Right atrium auricular region (tissue), 2 donors: ENCODE measurements around the gene TRMT1L. TPM values are rescaled to one million over a fixed set of nuclear protein-coding genes. Genes with fewer than 3 reads are reported as not detected.

Source experiments
- DNase-seq: peaks from one replicate; pipeline ENCODE4 v3.0.0-alpha.2; 2019; ENCODE audit warnings: low spot score
- H3K27ac ChIP-seq, 2 donors: fragments of 200-600 bp; sonication (generic); 1 replicate in 1 of 2; 2 replicates in 1 of 2; pipeline ENCODE4 v1.5.1; 2016 to 2019
- H3K27me3 ChIP-seq, 2 donors: fragments of 200-600 bp; sonication (generic); one replicate each; pipeline versions ENCODE4 v1.5.1 to v1.6.0; 2017 to 2019
- H3K36me3 ChIP-seq: fragments of 200-600 bp; sonication (generic); one replicate; pipeline ENCODE4 v1.5.1; 2016
- H3K4me1 ChIP-seq, 2 donors: fragments of 200-600 bp; sonication (generic); one replicate each; pipeline versions ENCODE4 v1.5.1 to v1.6.0; 2017 to 2019
- H3K4me3 ChIP-seq, 2 donors: fragments of 200-600 bp; sonication (generic); 1 replicate in 1 of 2; 2 replicates in 1 of 2; pipeline ENCODE4 v1.5.1; 2017 to 2019; ENCODE audit warnings: mild to moderate bottlenecking in 1 of 2, moderate library complexity in 1 of 2
- H3K9me3 ChIP-seq, 2 donors: fragments of 200-600 bp; sonication (generic); one replicate each; pipeline ENCODE4 v1.5.1; 2019
- total RNA-seq, 2 donors: library from RNA; depleted of rRNA; stranded (reverse); fragments of >200 nt; gene quantifications; one replicate each; pipeline ENCODE4 v1.1.0, GENCODE V29; 2016
- TF ChIP-seq, protein P1 (sequence below), 2 donors: fragments of 200-600 bp; sonication (generic); IDR thresholded peaks; one replicate each; pipeline ENCODE4 v1.5.1; 2019; ENCODE audit warnings: antibody characterized with exemption in 2 of 2

The TRMT1L gene
- total RNA-seq, 2 donors from 2014 or later = 15.5 to 24.0 TPM

GRCh38 chr1:185094761-185095160, 62.0 kb downstream of the TRMT1L start:
- Histone ChIP-seq H3K9me3 (no peaks in the 10 kb centered on the region), H3K4me3 (no peak overlapping the region), H3K27me3 (no peaks in the 10 kb centered on the region), H3K36me3 (peaks cover 27% of the 10 kb centered on the region), H3K27ac (no peak overlapping the region), H3K4me1 (no peaks in the 10 kb centered on the region)
- no peak for DNase-seq
- TF ChIP-seq, protein P1, sequence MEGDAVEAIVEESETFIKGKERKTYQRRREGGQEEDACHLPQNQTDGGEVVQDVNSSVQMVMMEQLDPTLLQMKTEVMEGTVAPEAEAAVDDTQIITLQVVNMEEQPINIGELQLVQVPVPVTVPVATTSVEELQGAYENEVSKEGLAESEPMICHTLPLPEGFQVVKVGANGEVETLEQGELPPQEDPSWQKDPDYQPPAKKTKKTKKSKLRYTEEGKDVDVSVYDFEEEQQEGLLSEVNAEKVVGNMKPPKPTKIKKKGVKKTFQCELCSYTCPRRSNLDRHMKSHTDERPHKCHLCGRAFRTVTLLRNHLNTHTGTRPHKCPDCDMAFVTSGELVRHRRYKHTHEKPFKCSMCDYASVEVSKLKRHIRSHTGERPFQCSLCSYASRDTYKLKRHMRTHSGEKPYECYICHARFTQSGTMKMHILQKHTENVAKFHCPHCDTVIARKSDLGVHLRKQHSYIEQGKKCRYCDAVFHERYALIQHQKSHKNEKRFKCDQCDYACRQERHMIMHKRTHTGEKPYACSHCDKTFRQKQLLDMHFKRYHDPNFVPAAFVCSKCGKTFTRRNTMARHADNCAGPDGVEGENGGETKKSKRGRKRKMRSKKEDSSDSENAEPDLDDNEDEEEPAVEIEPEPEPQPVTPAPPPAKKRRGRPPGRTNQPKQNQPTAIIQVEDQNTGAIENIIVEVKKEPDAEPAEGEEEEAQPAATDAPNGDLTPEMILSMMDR (IDR thresholded peaks at IDR 0.05) = no peak

DNA sequence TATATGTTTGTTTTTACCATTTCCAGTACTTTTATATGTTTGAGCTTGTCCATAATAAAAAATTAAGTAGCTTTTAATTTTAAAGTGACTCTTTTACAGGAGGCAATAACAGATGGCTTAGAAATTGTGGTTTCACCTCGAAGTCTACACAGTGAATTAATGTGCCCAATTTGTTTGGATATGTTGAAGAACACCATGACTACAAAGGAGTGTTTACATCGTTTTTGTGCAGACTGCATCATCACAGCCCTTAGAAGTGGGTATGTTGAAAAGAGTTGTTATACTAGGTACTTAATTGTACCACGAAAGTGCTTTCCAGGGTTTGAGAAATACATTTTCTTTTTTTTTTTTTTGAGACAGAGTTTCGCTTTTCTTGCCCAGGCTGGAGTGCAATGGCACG, 65.3 kb downstream of the TRMT1L start:
- H3K9me3 ChIP-seq = no peaks in the 10 kb centered on the region
- no peaks in the 10 kb centered on the region for H3K4me1 ChIP-seq
- no peak overlapping the region for H3K27ac ChIP-seq
- no peaks in the 10 kb centered on the region for H3K27me3 ChIP-seq
- TF ChIP-seq, protein P1 (IDR thresholded peaks at IDR 0.05) = no peak
- H3K4me3 ChIP-seq = no peak overlapping the region
- no peak for DNase-seq
- H3K36me3 ChIP-seq = peaks cover 23% of the 10 kb centered on the region

GRCh38 chr1:185087746-185088145, 69.0 kb downstream of the TRMT1L start:
- Histone ChIP-seq H3K9me3 (no peaks in the 10 kb centered on the region), H3K4me3 (no peak overlapping the region), H3K36me3 (peaks cover 21% of the 10 kb centered on the region), H3K27me3 (no peaks in the 10 kb centered on the region), H3K27ac (no peak overlapping the region), H3K4me1 (no peaks in the 10 kb centered on the region)
- DNase-seq = no peak
- TF ChIP-seq, protein P1 (IDR thresholded peaks at IDR 0.05) = no peak

GRCh38 chr1:185087101-185087500, 69.7 kb downstream of the TRMT1L start:
- no peak for DNase-seq
- no peaks in the 10 kb centered on the region for H3K27me3 ChIP-seq
- H3K4me3 ChIP-seq = no peak overlapping the region
- peaks cover 16% of the 10 kb centered on the region for H3K36me3 ChIP-seq
- no peaks in the 10 kb centered on the region for H3K4me1 ChIP-seq
- H3K9me3 ChIP-seq = no peaks in the 10 kb centered on the region
- TF ChIP-seq, protein P1 (IDR thresholded peaks at IDR 0.05) = no peak
- no peak overlapping the region for H3K27ac ChIP-seq

DNA sequence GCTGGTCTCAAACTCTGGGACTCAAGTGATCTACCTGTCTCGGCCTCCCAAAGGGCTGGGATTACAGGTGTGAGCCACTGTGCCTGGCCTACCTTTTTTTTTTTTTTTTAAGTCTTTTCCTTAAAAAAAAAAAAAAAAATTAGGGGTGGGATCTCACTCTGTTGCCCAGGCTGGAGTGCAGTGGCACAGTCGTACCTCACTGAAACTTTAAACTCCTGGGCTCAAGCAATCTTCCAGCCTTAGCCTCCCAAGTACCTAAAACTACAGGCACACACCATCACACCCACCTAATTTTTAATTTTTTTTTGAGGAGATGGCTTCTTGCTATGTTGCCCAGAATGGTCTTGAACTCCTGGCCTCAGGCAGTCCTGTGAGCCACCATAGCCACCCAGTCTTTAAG, 72.9 kb downstream of the TRMT1L start:
- Histone ChIP-seq H3K27me3 (no peaks in the 10 kb centered on the region), H3K4me3 (no peak overlapping the region), H3K27ac (no peak overlapping the region), H3K9me3 (no peaks in the 10 kb centered on the region), H3K4me1 (peaks cover 0 to 5% of the 10 kb centered on the region in 2 donors), H3K36me3 (peaks cover 10% of the 10 kb centered on the region)
- no peak for DNase-seq
- TF ChIP-seq, protein P1 (IDR thresholded peaks at IDR 0.05) = no peak

DNA sequence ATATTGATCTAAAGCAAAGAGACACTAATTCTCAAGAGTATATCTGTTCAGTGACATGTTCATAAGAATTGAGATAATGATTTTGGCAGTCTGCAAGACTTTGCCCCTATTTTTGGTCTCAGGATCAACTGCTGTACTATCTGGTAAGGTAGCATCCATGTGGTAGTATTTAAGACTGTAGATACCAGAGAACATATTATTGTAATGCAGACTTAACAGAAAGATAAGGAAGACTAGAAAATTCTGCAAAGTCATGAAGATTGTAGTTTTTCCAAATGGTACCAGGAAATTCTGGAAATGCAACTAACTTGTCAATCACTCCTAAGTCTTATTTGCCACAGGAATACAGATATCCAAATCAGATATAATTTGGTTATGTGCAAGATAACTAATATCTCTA, 76.3 kb downstream of the TRMT1L start:
- H3K27me3 ChIP-seq = no peaks in the 10 kb centered on the region
- no peak for DNase-seq
- no peak overlapping the region for H3K4me3 ChIP-seq
- no peak overlapping the region for H3K27ac ChIP-seq
- H3K4me1 ChIP-seq = peaks cover 0 to 5% of the 10 kb centered on the region in 2 donors
- no peaks in the 10 kb centered on the region for H3K36me3 ChIP-seq
- no peaks in the 10 kb centered on the region for H3K9me3 ChIP-seq
- TF ChIP-seq, protein P1 (IDR thresholded peaks at IDR 0.05) = no peak
